ENCODE data around the gene MAN2B1. TPM values are rescaled to one million over a fixed set of nuclear protein-coding genes. Genes with fewer than 3 reads are reported as not detected.
"Not testable (repeated sequence)": the region's sequence is repeated elsewhere in the genome, so short reads cannot be mapped to it uniquely, and the experiment has no call there.

MAN2B1 gene
- total RNA-seq, 1 donor from 2014 or later, result 120 TPM

- no peaks in the 10 kb centered on the region for H3K27me3 Mint-ChIP-seq (ENCODE audit: unreplicated experiment)
- no peak for TF ChIP-seq CTCF (IDR thresholded peaks at IDR 0.05)
- peaks cover 9% of the 10 kb centered on the region for H3K9me3 Mint-ChIP-seq (ENCODE audit: unreplicated experiment)
- no peaks in the 10 kb centered on the region for H3K4me1 Mint-ChIP-seq (ENCODE audit: unreplicated experiment)
- no peak overlapping the region for H3K4me3 Mint-ChIP-seq (ENCODE audit: unreplicated experiment)
- H3K27ac Mint-ChIP-seq (ENCODE audit: unreplicated experiment), result no peak overlapping the region
- peaks cover 38% of the 10 kb centered on the region for H3K36me3 Mint-ChIP-seq (ENCODE audit: unreplicated experiment)
- DNase-seq (ENCODE audit: extremely low spot score, unreplicated experiment), result no peak
Measured at GRCh38 chr19:12623361-12624031, 43.0 kb downstream of the MAN2B1 start.

DNA sequence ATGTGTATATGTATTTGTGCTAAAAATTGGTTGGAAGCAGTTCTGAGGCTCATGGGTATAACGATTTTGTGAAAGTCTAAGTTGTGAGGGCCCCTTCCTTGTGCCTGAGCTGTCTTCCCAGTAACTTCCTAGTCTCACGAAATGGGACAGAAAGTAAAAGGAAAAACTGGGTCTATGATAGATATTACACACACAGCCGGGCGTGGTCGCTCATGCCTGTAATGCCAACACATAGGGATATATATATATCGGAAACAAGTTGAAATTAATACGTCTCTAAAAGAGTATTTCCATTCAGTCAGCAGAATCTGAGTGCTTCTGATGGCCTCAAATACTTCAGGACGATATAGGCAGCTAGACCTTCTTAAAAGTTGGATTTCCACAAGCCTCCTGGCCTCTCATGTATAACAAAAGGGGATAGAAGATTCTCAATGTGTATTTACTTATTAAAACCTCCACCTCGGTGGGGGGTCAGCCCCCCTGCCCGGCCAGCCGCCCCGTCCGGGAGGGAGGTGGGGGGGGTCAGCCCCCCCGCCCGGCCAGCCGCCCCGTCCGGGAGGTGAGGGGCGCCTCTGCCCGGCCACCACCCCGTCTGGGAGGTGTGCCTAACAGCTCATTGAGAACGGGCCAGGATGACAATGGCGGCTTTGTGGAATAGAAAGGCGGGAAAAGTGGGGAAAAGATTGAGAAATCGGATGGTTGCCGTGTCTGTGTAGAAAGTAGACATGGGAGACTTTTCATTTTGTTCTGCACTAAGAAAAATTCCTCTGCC lies 45.1 kb downstream of the MAN2B1 start:
- H3K4me1 Mint-ChIP-seq (ENCODE audit: unreplicated experiment); H3K4me3 Mint-ChIP-seq (ENCODE audit: unreplicated experiment); H3K9me3 Mint-ChIP-seq (ENCODE audit: unreplicated experiment); DNase-seq (ENCODE audit: extremely low spot score, unreplicated experiment); H3K27ac Mint-ChIP-seq (ENCODE audit: unreplicated experiment); H3K27me3 Mint-ChIP-seq (ENCODE audit: unreplicated experiment): not testable (repeated sequence)
- H3K36me3 Mint-ChIP-seq (ENCODE audit: unreplicated experiment), result peaks cover 23% of the 10 kb centered on the region

- no peak overlapping the region for H3K4me3 Mint-ChIP-seq (ENCODE audit: unreplicated experiment)
- no peak overlapping the region for H3K27ac Mint-ChIP-seq (ENCODE audit: unreplicated experiment)
- H3K9me3 Mint-ChIP-seq (ENCODE audit: unreplicated experiment), result no peaks in the 10 kb centered on the region
- peaks cover 15% of the 10 kb centered on the region for H3K4me1 Mint-ChIP-seq (ENCODE audit: unreplicated experiment)
- DNase-seq (ENCODE audit: extremely low spot score, unreplicated experiment), result no peak
- peaks cover 31% of the 10 kb centered on the region for H3K36me3 Mint-ChIP-seq (ENCODE audit: unreplicated experiment)
- no peaks in the 10 kb centered on the region for H3K27me3 Mint-ChIP-seq (ENCODE audit: unreplicated experiment)
- no peak for TF ChIP-seq CTCF (IDR thresholded peaks at IDR 0.05)
Measured at GRCh38 chr19:12617646-12618045, 48.9 kb downstream of the MAN2B1 start.

GRCh38 chr19:12611361-12611699 lies 55.2 kb downstream of the MAN2B1 start:
- Mint-ChIP-seq H3K4me3 (ENCODE audit: unreplicated experiment) (peak overlapping the region; percentile 99), H3K9me3 (ENCODE audit: unreplicated experiment) (no peaks in the 10 kb centered on the region)
- TF ChIP-seq CTCF (IDR thresholded peaks at IDR 0.05), result no peak

GRCh38 chr19:12610540-12611360 lies 55.8 kb downstream of the MAN2B1 start, which contains the start of the genes ZNF490 and ZNF791:
ZNF490 (minus strand) TSS chr19:12610813; CDS start chr19:12610680, 133 bp downstream.
ZNF791 (plus strand) TSS chr19:12610920; CDS start chr19:12611080, 160 bp downstream.
- H3K36me3 Mint-ChIP-seq (ENCODE audit: unreplicated experiment), result peaks cover 14% of the 10 kb centered on the region
- H3K9me3 Mint-ChIP-seq (ENCODE audit: unreplicated experiment), result no peaks in the 10 kb centered on the region
- peak; percentile 98 for DNase-seq (ENCODE audit: extremely low spot score, unreplicated experiment)
- TF ChIP-seq CTCF (IDR thresholded peaks at IDR 0.05), result no peak
- no peaks in the 10 kb centered on the region for H3K27me3 Mint-ChIP-seq (ENCODE audit: unreplicated experiment)
- H3K4me3 Mint-ChIP-seq (ENCODE audit: unreplicated experiment), result peak within 1 kb of the TSS; percentile 99
- H3K27ac Mint-ChIP-seq (ENCODE audit: unreplicated experiment), result peak within 1 kb of the TSS; percentile 100
- H3K4me1 Mint-ChIP-seq (ENCODE audit: unreplicated experiment), result peaks cover 19% of the 10 kb centered on the region

More at GRCh38 chr19:12611361-12611699, 55.2 kb downstream of the MAN2B1 start:
- DNase-seq (ENCODE audit: extremely low spot score, unreplicated experiment), result peak; percentile 87
- H3K27ac Mint-ChIP-seq (ENCODE audit: unreplicated experiment), result peak overlapping the region; percentile 100
- no peaks in the 10 kb centered on the region for H3K27me3 Mint-ChIP-seq (ENCODE audit: unreplicated experiment)
- H3K36me3 Mint-ChIP-seq (ENCODE audit: unreplicated experiment), result peaks cover 19% of the 10 kb centered on the region
- peaks cover 25% of the 10 kb centered on the region for H3K4me1 Mint-ChIP-seq (ENCODE audit: unreplicated experiment)
